ENCODE data around the gene TM2D3.

TM2D3 gene

GRCh38 chr15:101618851-101619614 is 33.1 kb downstream of the TM2D3 start:
- TF ChIP-seq ELF4 (IDR thresholded peaks at IDR 0.05) (no peak), FOXA1 (IDR thresholded peaks at IDR 0.05) (no peak), L3MBTL2 (conservative IDR thresholded peaks at IDR 0.05) (no peak), ARNT (IDR thresholded peaks at IDR 0.05) (no peak), FOXM1 (IDR thresholded peaks at IDR 0.05; ENCODE audit: borderline replicate concordance) (no peak), BHLHE40 (IDR thresholded peaks at IDR 0.05; ENCODE audit: borderline replicate concordance) (no peak), SUZ12 (IDR thresholded peaks at IDR 0.05) (no peak), ZNF384 (IDR thresholded peaks at IDR 0.05) (no peak), LEF1 (IDR thresholded peaks at IDR 0.05; ENCODE audit: borderline replicate concordance) (no peak), CTBP1 (IDR thresholded peaks at IDR 0.05; ENCODE audit: borderline replicate concordance) (no peak), NFRKB (IDR thresholded peaks at IDR 0.05) (no peak), TARDBP (IDR thresholded peaks at IDR 0.05) (no peak), SP1 (IDR thresholded peaks at IDR 0.05) (no peak)
- TF ChIP-seq, protein P1, sequence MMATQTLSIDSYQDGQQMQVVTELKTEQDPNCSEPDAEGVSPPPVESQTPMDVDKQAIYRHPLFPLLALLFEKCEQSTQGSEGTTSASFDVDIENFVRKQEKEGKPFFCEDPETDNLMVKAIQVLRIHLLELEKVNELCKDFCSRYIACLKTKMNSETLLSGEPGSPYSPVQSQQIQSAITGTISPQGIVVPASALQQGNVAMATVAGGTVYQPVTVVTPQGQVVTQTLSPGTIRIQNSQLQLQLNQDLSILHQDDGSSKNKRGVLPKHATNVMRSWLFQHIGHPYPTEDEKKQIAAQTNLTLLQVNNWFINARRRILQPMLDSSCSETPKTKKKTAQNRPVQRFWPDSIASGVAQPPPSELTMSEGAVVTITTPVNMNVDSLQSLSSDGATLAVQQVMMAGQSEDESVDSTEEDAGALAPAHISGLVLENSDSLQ (IDR thresholded peaks at IDR 0.05): no peak
- POLR2A ChIA-PET: no interaction called here
- DNase-seq (ENCODE audit: extremely low spot score): peak; percentile 11
- CTCF ChIA-PET: interaction anchor here (5.2 kb wide), 1 partner anchor 22 kb away, joined by 33 read pairs; no protein-coding TSS in a partner anchor

GRCh38 chr15:101618076-101618475 is 34.1 kb downstream of the TM2D3 start:
- CTCF ChIA-PET: interaction anchor here (0.6 to 5.2 kb wide), 3 partner anchors 23 to 193 kb away, joined by 4 to 33 read pairs (median 7); no protein-coding TSS in a partner anchor
- peak; percentile 12 for DNase-seq (ENCODE audit: extremely low spot score)

GRCh38 chr15:101617390-101617965 is 34.7 kb downstream of the TM2D3 start:
- TF ChIP-seq BHLHE40 (IDR thresholded peaks at IDR 0.05; ENCODE audit: borderline replicate concordance): no peak
- no peak for TF ChIP-seq SUZ12 (IDR thresholded peaks at IDR 0.05)
- TF ChIP-seq FOXA1 (IDR thresholded peaks at IDR 0.05): no peak
- TF ChIP-seq SP1 (IDR thresholded peaks at IDR 0.05): no peak
- no peak for TF ChIP-seq HDGF (IDR thresholded peaks at IDR 0.05; ENCODE audit: borderline replicate concordance)
- TF ChIP-seq NFRKB (IDR thresholded peaks at IDR 0.05): no peak
- TF ChIP-seq ARNT (IDR thresholded peaks at IDR 0.05): no peak
- TF ChIP-seq FOXK2 (IDR thresholded peaks at IDR 0.05): no peak
- no peak for TF ChIP-seq CTBP1 (IDR thresholded peaks at IDR 0.05; ENCODE audit: borderline replicate concordance)
- TF ChIP-seq TARDBP (IDR thresholded peaks at IDR 0.05): no peak
- TF ChIP-seq FOXM1 (IDR thresholded peaks at IDR 0.05; ENCODE audit: borderline replicate concordance): no peak
- POLR2A ChIA-PET: no interaction called here
- CTCF ChIA-PET: interaction anchor here (0.6 to 5.2 kb wide), 4 partner anchors 24 to 301 kb away, joined by 3 to 33 read pairs (median 6); no protein-coding TSS in a partner anchor
- DNase-seq (ENCODE audit: extremely low spot score): no peak

More at GRCh38 chr15:101618076-101618475, 34.1 kb downstream of the TM2D3 start:
- POLR2A ChIA-PET: no interaction called here
- TF ChIP-seq, protein P1 (IDR thresholded peaks at IDR 0.05): no peak
- TF ChIP-seq FOXA1 (IDR thresholded peaks at IDR 0.05) (no peak), HDGF (IDR thresholded peaks at IDR 0.05; ENCODE audit: borderline replicate concordance) (no peak), L3MBTL2 (conservative IDR thresholded peaks at IDR 0.05) (no peak), CTBP1 (IDR thresholded peaks at IDR 0.05; ENCODE audit: borderline replicate concordance) (no peak), TARDBP (IDR thresholded peaks at IDR 0.05) (no peak), NFRKB (IDR thresholded peaks at IDR 0.05) (no peak), BHLHE40 (IDR thresholded peaks at IDR 0.05; ENCODE audit: borderline replicate concordance) (no peak), FOXM1 (IDR thresholded peaks at IDR 0.05; ENCODE audit: borderline replicate concordance) (no peak), SP1 (IDR thresholded peaks at IDR 0.05) (no peak), FOXK2 (IDR thresholded peaks at IDR 0.05) (no peak), ZNF384 (IDR thresholded peaks at IDR 0.05) (no peak), ARNT (IDR thresholded peaks at IDR 0.05) (no peak), LEF1 (IDR thresholded peaks at IDR 0.05; ENCODE audit: borderline replicate concordance) (no peak), SUZ12 (IDR thresholded peaks at IDR 0.05) (no peak), ELF4 (IDR thresholded peaks at IDR 0.05) (no peak)

DNA sequence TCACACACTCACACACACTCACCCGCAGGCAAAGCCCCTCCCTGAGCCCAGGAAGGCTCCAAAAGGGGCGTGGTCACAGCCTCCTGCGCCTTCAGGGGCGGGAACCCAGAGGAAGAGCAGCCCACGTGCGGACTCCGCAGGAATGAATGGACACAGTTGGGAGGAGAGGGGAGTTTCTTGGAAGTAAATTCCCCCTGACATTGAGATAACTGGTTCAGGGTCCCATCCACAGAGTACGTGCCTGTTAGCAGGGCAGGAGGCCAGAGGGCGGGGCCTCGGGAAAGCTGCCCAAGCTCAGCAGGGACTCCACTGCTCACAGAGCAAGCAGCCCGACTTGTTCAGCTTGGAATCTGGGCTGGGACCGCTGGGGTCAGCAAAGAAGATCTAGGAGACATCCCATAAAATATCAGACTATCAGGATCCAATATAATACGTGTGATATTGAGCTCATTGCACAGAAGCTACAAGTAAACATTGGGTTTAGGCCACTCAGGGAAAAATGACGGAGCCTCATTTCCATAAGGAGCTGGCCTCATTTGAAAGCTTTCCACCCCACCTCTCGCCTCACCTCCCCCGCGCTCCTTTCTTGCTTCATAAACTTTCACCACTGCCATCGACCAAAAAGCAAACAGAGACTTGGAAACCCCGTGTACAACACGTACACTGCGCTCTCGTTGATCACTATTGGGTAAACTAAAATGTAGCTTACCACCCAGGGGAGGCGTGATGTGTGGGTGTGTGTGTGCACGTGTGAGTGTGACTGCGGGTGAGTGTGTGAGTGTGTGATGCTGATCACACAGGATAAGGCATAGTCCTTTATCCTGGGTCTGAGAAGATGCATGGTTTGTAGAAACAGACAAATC is 36.0 kb downstream of the TM2D3 start:
- POLR2A ChIA-PET: interaction anchor here (0.6 to 1.5 kb wide), 8 partner anchors 19 to 108 kb away, joined by 3 to 6 read pairs (median 4); partner anchors contain the start of genes TARS3 and TM2D3
- DNase-seq (ENCODE audit: extremely low spot score): peak; percentile 85
- TF ChIP-seq, protein P1 (IDR thresholded peaks at IDR 0.05): no peak
- peak; percentile 98 for TF ChIP-seq L3MBTL2 (conservative IDR thresholded peaks at IDR 0.05)
- CTCF ChIA-PET: interaction anchor here (5.2 kb wide), 1 partner anchor 25 kb away, joined by 33 read pairs; no protein-coding TSS in a partner anchor

DNA sequence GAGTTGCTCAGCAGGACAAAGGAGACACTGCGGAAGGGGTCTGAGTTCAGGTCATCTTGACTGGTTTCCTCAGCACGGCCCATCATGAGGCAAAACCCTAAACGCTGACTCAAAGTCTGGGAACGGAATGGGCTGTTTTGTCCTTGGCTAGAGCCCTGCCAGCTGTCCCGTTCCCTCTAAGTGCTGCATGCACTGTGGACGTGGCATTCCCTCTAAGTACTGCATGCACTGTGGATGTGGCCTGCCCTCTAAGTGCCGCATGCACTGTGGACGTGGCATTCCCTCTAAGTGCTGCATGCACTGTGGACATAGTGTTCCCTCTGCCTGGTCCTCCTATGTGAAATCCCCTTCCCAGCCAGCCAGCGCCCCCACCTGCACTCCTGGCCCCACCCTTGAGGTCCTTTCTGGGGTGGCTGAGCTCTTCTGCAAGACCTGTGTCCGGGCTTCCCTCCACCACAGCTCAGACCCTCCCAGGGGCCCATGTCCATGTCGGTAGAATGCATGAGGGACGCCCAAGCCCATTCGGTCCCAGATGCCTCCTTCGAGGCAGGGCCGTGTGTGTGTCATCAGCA is 36.7 kb downstream of the TM2D3 start:
- ChIA-PET CTCF (interaction anchor here (5.2 kb wide), 1 partner anchor 26 kb away, joined by 33 read pairs; no protein-coding TSS in a partner anchor), POLR2A (interaction anchor here (1.3 to 1.5 kb wide), 4 partner anchors 18 to 108 kb away, joined by 4 to 6 read pairs (median 4); partner anchors contain the start of genes TARS3 and TM2D3)
- DNase-seq (ENCODE audit: extremely low spot score): no peak
- TF ChIP-seq HDGF (IDR thresholded peaks at IDR 0.05; ENCODE audit: borderline replicate concordance): no peak
- no peak for TF ChIP-seq NFRKB (IDR thresholded peaks at IDR 0.05)
- no peak for TF ChIP-seq SUZ12 (IDR thresholded peaks at IDR 0.05)
- TF ChIP-seq TARDBP (IDR thresholded peaks at IDR 0.05): no peak
- no peak for TF ChIP-seq SP1 (IDR thresholded peaks at IDR 0.05)
- no peak for TF ChIP-seq CTBP1 (IDR thresholded peaks at IDR 0.05; ENCODE audit: borderline replicate concordance)
- TF ChIP-seq, protein P1 (IDR thresholded peaks at IDR 0.05): no peak
- no peak for TF ChIP-seq ELF4 (IDR thresholded peaks at IDR 0.05)

Measured in HEK293T (cell line).